ENCODE results near the gene FREY1. TPM values are rescaled to one million over a fixed set of nuclear protein-coding genes. Genes with fewer than 3 reads are reported as not detected.

Gene FREY1
- total RNA-seq, 1 donor from 2014 or later = not detected

DNA sequence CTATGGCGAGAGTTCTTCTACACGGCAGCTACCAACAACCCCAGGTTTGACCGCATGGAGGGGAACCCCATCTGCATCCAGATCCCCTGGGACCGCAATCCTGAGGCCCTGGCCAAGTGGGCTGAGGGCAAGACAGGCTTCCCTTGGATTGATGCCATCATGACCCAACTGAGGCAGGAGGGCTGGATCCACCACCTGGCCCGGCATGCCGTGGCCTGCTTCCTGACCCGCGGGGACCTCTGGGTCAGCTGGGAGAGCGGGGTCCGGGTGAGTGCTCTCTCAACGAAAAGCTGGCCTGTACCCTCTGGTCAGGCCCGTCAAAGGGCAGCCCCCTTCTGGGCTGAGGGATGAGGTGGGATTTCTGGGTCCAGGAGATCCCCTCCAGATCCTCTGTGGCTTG is 37.5 kb downstream of the FREY1 start:
- Histone ChIP-seq H3K4me3 (ENCODE audit: low read depth, low read length) (no peak overlapping the region), H3K27me3 (ENCODE audit: control insufficient read depth, insufficient read depth, low read length) (no peaks in the 10 kb centered on the region), H3K36me3 (ENCODE audit: control insufficient read depth, insufficient read depth, low read length) (peaks cover 4% of the 10 kb centered on the region)
- DNase-seq (ENCODE audit: low read depth) = no peak
- TF ChIP-seq, protein P1, sequence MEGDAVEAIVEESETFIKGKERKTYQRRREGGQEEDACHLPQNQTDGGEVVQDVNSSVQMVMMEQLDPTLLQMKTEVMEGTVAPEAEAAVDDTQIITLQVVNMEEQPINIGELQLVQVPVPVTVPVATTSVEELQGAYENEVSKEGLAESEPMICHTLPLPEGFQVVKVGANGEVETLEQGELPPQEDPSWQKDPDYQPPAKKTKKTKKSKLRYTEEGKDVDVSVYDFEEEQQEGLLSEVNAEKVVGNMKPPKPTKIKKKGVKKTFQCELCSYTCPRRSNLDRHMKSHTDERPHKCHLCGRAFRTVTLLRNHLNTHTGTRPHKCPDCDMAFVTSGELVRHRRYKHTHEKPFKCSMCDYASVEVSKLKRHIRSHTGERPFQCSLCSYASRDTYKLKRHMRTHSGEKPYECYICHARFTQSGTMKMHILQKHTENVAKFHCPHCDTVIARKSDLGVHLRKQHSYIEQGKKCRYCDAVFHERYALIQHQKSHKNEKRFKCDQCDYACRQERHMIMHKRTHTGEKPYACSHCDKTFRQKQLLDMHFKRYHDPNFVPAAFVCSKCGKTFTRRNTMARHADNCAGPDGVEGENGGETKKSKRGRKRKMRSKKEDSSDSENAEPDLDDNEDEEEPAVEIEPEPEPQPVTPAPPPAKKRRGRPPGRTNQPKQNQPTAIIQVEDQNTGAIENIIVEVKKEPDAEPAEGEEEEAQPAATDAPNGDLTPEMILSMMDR (IDR thresholded peaks at IDR 0.05; ENCODE audit: insufficient read depth, low read length, poor library complexity, severe bottlenecking) = no peak

DNA sequence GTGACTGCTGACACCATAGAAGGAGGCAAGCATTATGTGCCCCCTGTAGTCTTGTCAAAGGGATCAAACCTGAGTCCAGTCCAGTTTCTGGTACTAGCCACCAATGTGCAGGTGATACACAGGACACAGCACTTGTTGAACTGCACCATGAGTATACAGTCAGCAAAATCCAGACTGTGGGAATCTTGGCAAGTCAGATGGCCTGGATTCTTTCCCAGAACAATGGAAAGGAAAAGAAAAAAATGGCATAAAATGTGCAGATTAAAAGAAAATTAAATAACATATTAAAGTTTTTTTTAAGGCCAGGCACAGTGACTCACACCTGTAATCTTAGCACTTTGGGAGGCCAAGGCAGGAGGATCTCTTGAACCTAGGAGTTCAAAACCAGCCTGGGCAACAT is 43.0 kb downstream of the FREY1 start:
- H3K4me3 ChIP-seq (ENCODE audit: low read depth, low read length) = no peak overlapping the region
- H3K27me3 ChIP-seq (ENCODE audit: control insufficient read depth, insufficient read depth, low read length) = no peaks in the 10 kb centered on the region
- no peak for DNase-seq (ENCODE audit: low read depth)
- H3K36me3 ChIP-seq (ENCODE audit: control insufficient read depth, insufficient read depth, low read length) = no peaks in the 10 kb centered on the region
- TF ChIP-seq, protein P1 (IDR thresholded peaks at IDR 0.05; ENCODE audit: insufficient read depth, low read length, poor library complexity, severe bottlenecking) = no peak

DNA sequence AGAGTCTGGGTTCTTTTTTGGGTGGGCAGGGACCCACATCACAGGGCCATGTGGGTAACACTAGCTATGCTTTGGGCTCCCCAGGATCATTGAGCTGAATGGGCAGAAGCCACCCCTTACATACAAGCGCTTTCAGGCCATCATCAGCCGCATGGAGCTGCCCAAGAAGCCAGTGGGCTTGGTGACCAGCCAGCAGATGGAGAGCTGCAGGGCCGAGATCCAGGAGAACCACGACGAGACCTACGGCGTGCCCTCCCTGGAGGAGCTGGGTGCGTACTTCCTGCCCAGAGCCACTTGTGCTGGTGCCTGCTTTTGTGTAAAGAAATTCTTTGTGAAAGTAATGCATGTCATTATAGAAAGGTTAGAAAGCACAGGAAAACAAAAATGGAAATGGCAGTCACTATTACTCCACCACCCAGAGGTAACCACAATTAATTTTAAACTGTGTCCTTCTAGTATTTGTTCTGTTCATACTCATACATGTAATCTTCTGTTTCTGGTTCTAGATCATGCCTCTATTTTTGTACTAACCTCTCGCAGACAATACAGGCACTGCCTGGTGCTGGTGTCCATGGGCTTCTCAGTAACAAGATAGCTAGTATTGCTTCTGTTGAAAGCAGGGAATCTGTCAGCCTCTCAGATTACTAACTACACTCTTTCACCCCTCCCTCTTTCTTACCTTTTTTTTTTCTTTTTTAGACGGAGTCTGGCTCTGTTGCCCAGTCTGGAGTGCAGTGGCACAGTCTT is 46.1 kb downstream of the FREY1 start:
- no peak for DNase-seq (ENCODE audit: low read depth)
- no peaks in the 10 kb centered on the region for H3K27me3 ChIP-seq (ENCODE audit: control insufficient read depth, insufficient read depth, low read length)
- no peak overlapping the region for H3K4me3 ChIP-seq (ENCODE audit: low read depth, low read length)
- H3K36me3 ChIP-seq (ENCODE audit: control insufficient read depth, insufficient read depth, low read length) = peaks cover 2% of the 10 kb centered on the region
- TF ChIP-seq, protein P1 (IDR thresholded peaks at IDR 0.05; ENCODE audit: insufficient read depth, low read length, poor library complexity, severe bottlenecking) = no peak

DNA sequence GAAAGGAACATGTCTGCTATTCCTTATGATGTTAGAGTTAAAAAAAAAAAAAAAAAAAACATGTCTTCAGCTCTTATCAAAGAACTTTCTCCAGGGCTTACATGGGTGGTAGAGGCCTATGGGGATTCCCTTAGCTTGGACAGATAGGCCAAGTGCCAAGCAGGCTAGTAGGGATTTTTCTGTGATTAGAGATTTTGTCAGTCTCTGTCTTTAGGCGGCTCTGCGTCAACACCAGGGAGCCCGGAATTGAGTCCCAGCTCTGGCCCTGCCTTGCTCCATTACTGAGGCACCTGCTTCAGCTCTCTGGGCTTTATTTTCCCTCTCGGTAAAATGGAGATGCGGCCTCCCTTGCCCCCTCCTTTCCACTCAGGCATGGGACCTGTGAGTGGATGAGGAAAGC is 46.7 kb downstream of the FREY1 start:
- Histone ChIP-seq H3K36me3 (ENCODE audit: control insufficient read depth, insufficient read depth, low read length) (peaks cover 2% of the 10 kb centered on the region), H3K27me3 (ENCODE audit: control insufficient read depth, insufficient read depth, low read length) (no peaks in the 10 kb centered on the region), H3K4me3 (ENCODE audit: low read depth, low read length) (no peak overlapping the region)
- DNase-seq (ENCODE audit: low read depth) = no peak
- TF ChIP-seq, protein P1 (IDR thresholded peaks at IDR 0.05; ENCODE audit: insufficient read depth, low read length, poor library complexity, severe bottlenecking) = no peak

DNA sequence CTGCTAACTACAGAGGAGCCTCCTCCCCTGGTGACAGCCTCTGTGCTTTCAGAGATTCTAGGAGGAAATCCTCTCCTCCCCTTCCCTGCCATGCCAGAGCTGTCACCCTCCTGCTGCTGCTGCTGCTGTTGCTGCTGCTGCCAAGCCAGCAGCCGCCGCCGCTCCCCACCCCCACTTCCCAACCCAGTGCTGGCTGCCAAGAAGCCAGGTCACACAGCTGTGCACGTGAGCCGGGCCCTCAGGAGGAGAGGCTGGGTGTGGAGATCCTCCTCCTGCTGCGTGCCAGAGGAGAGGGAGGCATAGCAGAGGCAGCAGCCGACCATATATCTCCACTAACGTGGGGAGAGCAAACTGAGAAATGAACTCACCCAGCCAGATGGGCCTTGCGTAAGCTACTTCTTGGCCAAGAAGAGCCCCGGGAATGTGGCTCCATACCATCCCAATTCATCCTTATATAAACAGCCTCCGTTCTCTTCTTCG is 47.4 kb downstream of the FREY1 start:
- TF ChIP-seq, protein P1 (IDR thresholded peaks at IDR 0.05; ENCODE audit: insufficient read depth, low read length, poor library complexity, severe bottlenecking) = no peak
- no peak for DNase-seq (ENCODE audit: low read depth)
- no peak overlapping the region for H3K4me3 ChIP-seq (ENCODE audit: low read depth, low read length)
- H3K36me3 ChIP-seq (ENCODE audit: control insufficient read depth, insufficient read depth, low read length) = peaks cover 2% of the 10 kb centered on the region
- H3K27me3 ChIP-seq (ENCODE audit: control insufficient read depth, insufficient read depth, low read length) = no peaks in the 10 kb centered on the region
